SIG-M5 treated with dmso at 0.1 percent for 504 hours (cell line): ENCODE measurements around the gene CTU2.
A peak's percentile ranks its signal among the peaks of the same experiment; 100 is the strongest.

Source experiments
- DNase-seq: peaks from one replicate; lab custom pipeline; 2025; ENCODE audit not compliant: unreplicated experiment; lab: John Stamatoyannopoulos, UW

Gene CTU2

GRCh38 chr16:88726408-88726749 is 20.1 kb downstream of the CTU2 start:
- no peak for DNase-seq

- DNase-seq = no peak
Measured at GRCh38 chr16:88726981-88727380, 20.7 kb downstream of the CTU2 start.

DNA sequence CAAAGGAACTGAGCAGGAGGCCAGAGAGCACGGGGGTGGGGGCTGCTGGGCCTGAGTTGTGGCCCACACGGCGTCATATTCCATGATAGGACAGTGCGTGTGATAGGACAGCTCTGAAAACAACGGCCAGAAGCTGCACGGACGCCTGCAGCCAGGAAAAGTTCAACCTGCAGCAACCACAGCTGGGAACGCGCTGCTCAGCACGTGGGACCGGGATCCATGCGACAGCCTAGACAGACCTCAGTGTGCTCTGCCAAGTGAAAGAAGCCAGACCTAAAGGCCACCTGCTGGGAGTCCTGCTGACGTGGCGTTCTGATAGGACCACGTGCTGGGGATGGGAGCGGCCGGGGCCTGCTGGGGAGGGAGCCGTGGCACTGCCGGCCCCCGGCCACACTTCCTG is 21.6 kb downstream of the CTU2 start:
- no peak for DNase-seq

- DNase-seq = no peak
Measured at GRCh38 chr16:88730632-88731607, 24.6 kb downstream of the CTU2 start.

GRCh38 chr16:88731699-88732098 is 25.4 kb downstream of the CTU2 start:
- DNase-seq = no peak

DNA sequence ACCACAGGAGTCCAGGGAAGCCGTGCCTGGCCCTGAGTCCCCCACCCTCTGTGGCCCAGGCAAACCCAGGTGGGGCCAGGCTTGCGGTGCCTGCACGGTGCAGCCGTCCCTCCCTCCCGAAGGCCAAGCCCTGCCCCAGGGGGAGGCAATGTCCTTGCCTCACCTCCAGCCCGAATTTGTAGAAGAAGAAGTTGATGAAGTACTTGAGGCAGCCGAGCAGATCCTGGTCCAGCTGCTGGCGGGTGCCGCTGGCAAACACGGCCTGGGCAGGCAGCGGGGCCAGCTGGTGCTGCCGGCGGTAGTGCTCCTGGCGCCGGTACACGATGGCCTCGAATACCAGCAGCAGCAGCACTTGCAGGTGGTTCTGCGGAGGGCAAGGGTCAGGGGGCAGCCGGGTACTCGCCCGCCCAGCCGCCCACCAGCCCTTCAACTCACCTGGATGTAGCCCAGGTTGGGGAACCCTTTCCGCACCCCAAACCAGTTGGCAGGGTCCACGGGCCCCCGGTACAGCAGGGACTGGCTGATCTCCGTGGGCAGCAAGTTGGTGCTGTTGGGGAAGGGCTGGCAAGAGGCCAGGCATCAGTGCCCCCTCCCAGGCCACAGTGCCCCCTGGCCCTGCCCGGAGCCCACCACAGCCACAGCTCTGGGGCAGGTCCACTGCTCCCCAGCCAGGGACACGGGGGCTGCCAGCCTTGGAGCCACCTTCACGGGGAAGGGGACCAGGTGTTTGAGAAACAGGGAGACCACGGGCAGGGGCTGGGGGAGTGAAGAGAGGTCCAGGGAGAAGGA is 26.1 kb downstream of the CTU2 start:
- DNase-seq = no peak

DNA sequence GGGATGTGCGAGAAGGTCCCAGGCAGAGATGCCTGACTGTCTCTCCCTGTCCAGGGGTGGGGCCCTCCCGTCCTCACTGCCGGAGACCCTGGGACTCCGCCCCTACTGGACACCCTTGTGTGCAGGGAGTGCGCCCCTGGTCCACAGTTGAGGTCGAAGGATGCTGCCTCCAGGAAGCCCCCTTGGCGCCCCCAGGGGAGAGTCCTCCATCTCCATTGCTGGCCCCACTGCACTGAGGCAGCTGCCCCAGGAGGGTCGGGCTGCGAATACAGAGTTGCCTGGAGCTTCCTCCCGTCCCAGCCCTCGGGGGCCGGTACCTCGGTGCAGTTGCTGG is 26.6 kb downstream of the CTU2 start:
- DNase-seq = no peak

- DNase-seq = no peak
Measured at GRCh38 chr16:88733630-88734360, 27.5 kb downstream of the CTU2 start.

DNA sequence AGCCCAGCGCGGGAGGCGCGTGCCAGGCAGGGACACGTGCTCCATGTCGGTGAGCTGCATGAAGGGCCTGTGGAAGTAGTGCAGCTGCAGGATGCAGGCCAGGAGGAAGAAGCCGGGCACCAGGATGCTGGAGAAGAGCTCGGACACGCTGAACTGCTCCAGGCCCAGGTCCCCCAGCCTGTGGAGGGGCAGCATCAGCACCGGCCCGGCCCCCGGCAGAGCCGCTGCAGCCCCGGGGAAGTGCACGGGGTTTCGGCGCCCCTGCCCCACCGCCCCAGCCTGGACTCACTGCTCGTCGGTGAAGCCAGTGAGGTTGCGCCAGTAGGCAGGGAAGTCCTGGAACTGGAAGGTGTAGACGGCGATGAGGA is 28.0 kb downstream of the CTU2 start:
- no peak for DNase-seq

DNA sequence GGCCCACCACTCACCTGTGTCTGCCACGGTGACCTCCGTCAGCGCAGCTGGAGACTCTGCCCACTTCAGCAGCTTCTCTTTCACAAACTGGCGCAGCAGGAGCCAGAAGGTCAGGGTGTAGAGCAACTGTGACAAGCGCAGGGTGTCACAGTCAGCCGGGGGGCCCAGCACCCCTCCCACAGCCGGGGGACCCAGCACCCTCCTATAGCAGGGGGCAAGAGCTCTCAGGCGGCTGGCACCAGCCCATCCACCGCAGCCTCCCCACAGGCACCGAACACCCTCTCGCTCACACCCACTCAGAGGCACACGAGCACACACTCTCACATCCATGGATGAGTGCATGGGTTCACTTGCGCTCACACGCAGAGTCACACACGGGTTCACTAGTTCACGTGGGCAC is 28.8 kb downstream of the CTU2 start:
- no peak for DNase-seq

GRCh38 chr16:88735616-88736015 is 29.3 kb downstream of the CTU2 start:
- DNase-seq = no peak

- DNase-seq = no peak
Measured at GRCh38 chr16:88736088-88736487, 29.8 kb downstream of the CTU2 start.

DNA sequence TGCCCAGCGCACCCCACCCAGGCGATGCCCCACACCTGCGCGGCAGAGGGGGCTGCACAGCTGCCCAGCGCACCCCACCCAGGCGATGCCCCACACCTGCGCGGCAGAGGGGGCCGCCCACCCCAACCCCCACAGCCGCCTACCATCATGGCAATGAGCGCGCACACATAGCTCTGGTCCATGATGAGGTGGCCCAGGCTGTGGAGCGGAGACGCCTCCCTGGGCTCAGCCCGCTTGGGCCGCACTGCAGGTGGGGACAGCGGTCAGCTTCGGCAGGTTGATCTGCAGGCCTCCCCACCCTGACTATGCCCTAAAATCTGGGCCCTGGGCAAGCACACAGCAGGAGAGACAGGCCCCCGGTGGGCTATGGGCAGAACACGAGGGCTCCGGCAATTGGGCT is 30.2 kb downstream of the CTU2 start:
- DNase-seq = no peak

DNA sequence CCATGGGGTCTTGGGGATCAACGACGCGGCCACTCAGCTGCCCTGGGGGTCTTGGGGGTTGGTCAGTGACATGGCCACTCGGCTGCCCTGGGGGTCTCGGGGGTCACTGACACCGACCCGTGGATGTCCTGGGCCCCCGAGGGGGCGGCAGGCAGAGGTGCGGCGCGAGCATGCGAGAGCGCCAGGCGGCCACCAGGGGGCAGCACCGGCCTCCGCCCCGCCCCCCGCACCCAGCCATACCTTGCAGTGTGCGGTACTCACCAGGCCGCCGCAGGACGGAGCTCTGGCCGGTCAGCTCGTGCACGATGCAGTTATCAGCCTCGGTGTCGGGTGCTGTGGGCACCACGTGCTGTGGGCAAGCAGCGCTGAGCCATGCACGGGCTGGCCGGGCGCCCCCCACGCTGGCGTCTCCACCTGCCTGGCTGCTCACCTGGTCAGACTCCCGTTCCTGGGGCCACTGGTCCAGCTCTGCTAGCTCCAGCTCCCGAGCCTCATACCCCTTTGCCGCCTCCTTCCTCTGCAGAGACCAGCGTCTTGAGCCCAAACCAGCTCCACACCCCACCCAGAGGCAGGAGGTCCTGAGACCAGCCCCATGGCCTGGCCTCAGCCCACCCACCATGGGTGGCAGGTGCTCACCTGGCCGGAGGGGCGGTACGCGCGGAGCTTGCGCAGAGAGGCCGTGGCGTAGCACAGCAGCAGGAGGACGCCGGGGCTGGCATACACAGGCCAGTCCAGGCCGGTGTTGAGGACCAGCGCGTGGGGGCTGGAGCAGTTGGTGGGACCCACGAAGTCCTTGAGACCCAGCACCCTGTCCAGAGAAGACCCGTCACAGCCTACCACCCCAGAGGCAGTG is 31.2 kb downstream of the CTU2 start:
- peak; percentile 56 for DNase-seq

DNA sequence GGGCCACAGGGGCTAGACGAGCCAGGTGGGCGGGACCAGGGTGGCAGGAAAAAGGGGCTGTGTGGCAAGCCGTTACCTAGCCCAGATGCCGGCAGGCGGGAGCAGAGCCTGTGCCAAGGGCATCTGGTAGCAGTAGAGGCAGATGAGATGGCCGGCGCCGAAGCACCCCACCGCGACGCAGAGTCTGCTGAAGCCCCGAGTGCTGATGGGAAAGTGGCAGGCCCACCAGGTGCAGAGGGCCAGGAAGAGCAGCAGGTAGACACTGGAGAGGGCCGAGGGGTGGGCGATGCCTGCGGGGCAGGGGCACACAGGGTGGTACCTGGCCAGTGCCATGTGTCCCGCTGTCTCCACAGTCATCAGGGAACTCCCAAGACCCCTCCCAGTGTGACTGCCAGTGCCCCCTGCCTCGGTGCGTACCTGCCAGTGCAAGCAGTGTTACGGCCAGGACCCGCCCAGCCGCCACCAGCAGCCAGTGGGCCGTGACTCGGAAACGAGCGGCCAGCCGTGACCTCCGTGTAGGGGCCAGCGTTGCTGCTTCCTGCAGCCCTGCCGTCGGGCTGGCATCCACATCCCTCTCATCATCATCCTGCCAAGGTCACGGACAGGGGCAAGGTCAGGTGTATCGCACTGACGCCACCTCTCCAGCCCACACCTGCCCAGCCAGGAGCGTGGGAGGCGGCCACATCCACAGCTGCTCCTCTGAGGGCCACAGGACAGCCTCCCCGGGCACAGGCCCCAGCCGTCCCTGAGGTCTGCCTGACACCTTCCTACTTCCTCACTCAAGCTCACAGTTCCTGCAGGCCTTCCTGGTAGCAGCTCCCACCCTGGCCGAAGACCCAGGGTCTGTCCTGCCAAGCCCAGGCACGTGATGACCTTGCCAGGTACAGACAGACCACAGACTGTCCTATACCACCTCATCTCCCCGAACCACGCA is 32.1 kb downstream of the CTU2 start:
- DNase-seq = no peak

GRCh38 chr16:88739139-88739976 is 33.1 kb downstream of the CTU2 start:
- DNase-seq = no peak

- DNase-seq = no peak
Measured at GRCh38 chr16:88739977-88740726, 33.8 kb downstream of the CTU2 start.

DNA sequence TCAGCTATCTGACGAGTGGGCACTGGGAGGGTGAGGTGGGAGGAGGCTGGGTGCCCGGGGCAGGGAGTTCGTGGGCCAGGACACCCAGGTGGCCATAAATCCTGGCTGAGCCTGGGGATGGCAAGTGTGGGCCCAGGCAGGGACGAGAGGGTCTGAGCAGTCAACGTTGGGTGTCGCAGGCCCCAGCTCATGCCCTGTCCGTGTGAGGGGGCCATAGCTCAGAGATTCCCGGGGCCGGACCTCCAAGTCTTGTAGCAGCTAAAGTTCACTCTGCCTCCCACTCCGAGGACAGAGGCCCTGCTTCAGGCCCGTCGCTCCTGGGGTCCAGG is 34.4 kb downstream of the CTU2 start:
- no peak for DNase-seq
